T-helper 1 cell treated with Interleukin-12 subunit alpha and Interleukin-12 subunit beta and Interleukin-4 antibody, amounts not matched to agents 30 μg/mL and 1 μg/mL, for 36 hours (primary cell): ENCODE measurements around the gene DDX5.

Experiments
- H3K27ac Mint-ChIP-seq: one replicate; pipeline ENCODE4 v1.8.0; 2021; ENCODE audit warnings: mild to moderate bottlenecking, mixed read lengths
- H3K27me3 Mint-ChIP-seq: one replicate; pipeline ENCODE4 v1.8.0; 2021; ENCODE audit warnings: low read depth, mixed read lengths
- H3K36me3 Mint-ChIP-seq: one replicate; pipeline ENCODE4 v1.8.0; 2021; ENCODE audit warnings: low read depth, mixed read lengths
- H3K4me1 Mint-ChIP-seq: one replicate; pipeline ENCODE4 v1.8.0; 2021; ENCODE audit warnings: low read depth, mixed read lengths
- H3K4me3 Mint-ChIP-seq: one replicate; pipeline ENCODE4 v1.8.0; 2021; ENCODE audit warnings: mild to moderate bottlenecking, moderate library complexity, mixed read lengths
- H3K9me3 Mint-ChIP-seq: one replicate; pipeline ENCODE4 v1.8.0; 2021; ENCODE audit warnings: mixed read lengths

DDX5 gene

GRCh38 chr17:64531955-64532371, 25.9 kb upstream of the DDX5 start:
- Mint-ChIP-seq H3K9me3 (no peaks in the 10 kb centered on the region), H3K27ac (no peak overlapping the region), H3K4me1 (peaks cover 2% of the 10 kb centered on the region), H3K36me3 (peaks cover 40% of the 10 kb centered on the region), H3K27me3 (no peaks in the 10 kb centered on the region), H3K4me3 (no peak overlapping the region)

- Mint-ChIP-seq H3K9me3 (no peaks in the 10 kb centered on the region), H3K27me3 (no peaks in the 10 kb centered on the region), H3K4me1 (peaks cover 2% of the 10 kb centered on the region), H3K36me3 (peaks cover 43% of the 10 kb centered on the region), H3K4me3 (no peak overlapping the region), H3K27ac (no peak overlapping the region)
Observed at GRCh38 chr17:64529221-64529620, 23.1 kb upstream of the DDX5 start.

- H3K4me3 Mint-ChIP-seq, result no peak overlapping the region
- H3K27me3 Mint-ChIP-seq, result no peaks in the 10 kb centered on the region
- no peak overlapping the region for H3K27ac Mint-ChIP-seq
- H3K9me3 Mint-ChIP-seq, result no peaks in the 10 kb centered on the region
- no peaks in the 10 kb centered on the region for H3K4me1 Mint-ChIP-seq
- H3K36me3 Mint-ChIP-seq, result peaks cover 48% of the 10 kb centered on the region
Observed at GRCh38 chr17:64527914-64528313, 21.8 kb upstream of the DDX5 start.

GRCh38 chr17:64520359-64520758, 14.3 kb upstream of the DDX5 start:
- no peaks in the 10 kb centered on the region for H3K27me3 Mint-ChIP-seq
- no peak overlapping the region for H3K27ac Mint-ChIP-seq
- H3K36me3 Mint-ChIP-seq, result peaks cover 39% of the 10 kb centered on the region
- H3K4me1 Mint-ChIP-seq, result peaks cover 2% of the 10 kb centered on the region
- H3K4me3 Mint-ChIP-seq, result no peak overlapping the region
- H3K9me3 Mint-ChIP-seq, result no peaks in the 10 kb centered on the region

GRCh38 chr17:64519601-64520000, 13.5 kb upstream of the DDX5 start:
- Mint-ChIP-seq H3K36me3 (peaks cover 42% of the 10 kb centered on the region), H3K27me3 (no peaks in the 10 kb centered on the region), H3K9me3 (no peaks in the 10 kb centered on the region), H3K27ac (no peak overlapping the region), H3K4me1 (peaks cover 4% of the 10 kb centered on the region), H3K4me3 (no peak overlapping the region)

- Mint-ChIP-seq H3K4me1 (peaks cover 12% of the 10 kb centered on the region), H3K27me3 (no peaks in the 10 kb centered on the region), H3K27ac (no peak overlapping the region), H3K9me3 (no peaks in the 10 kb centered on the region), H3K36me3 (peaks cover 48% of the 10 kb centered on the region), H3K4me3 (no peak overlapping the region)
Observed at GRCh38 chr17:64515829-64516228, 9.7 kb upstream of the DDX5 start.

- Mint-ChIP-seq H3K9me3 (no peaks in the 10 kb centered on the region), H3K4me1 (peaks cover 12% of the 10 kb centered on the region), H3K36me3 (peaks cover 50% of the 10 kb centered on the region), H3K27me3 (no peaks in the 10 kb centered on the region), H3K27ac (no peak overlapping the region), H3K4me3 (no peak overlapping the region)
Observed at GRCh38 chr17:64515419-64515818, 9.3 kb upstream of the DDX5 start.

GRCh38 chr17:64509179-64509578, 3.1 kb upstream of the DDX5 start:
- H3K36me3 Mint-ChIP-seq, result peaks cover 39% of the 10 kb centered on the region
- H3K4me3 Mint-ChIP-seq, result no peak overlapping the region
- no peak overlapping the region for H3K27ac Mint-ChIP-seq
- H3K27me3 Mint-ChIP-seq, result no peaks in the 10 kb centered on the region
- peaks cover 33% of the 10 kb centered on the region for H3K4me1 Mint-ChIP-seq
- no peaks in the 10 kb centered on the region for H3K9me3 Mint-ChIP-seq

- no peaks in the 10 kb centered on the region for H3K9me3 Mint-ChIP-seq
- H3K36me3 Mint-ChIP-seq, result peaks cover 41% of the 10 kb centered on the region
- H3K27me3 Mint-ChIP-seq, result no peaks in the 10 kb centered on the region
- peak overlapping the region; percentile 65 for H3K4me3 Mint-ChIP-seq
- H3K27ac Mint-ChIP-seq, result no peak overlapping the region
- peaks cover 38% of the 10 kb centered on the region for H3K4me1 Mint-ChIP-seq
Observed at GRCh38 chr17:64508683-64509082, 2.6 kb upstream of the DDX5 start.

- peak overlapping the region; percentile 100 for H3K27ac Mint-ChIP-seq
- no peaks in the 10 kb centered on the region for H3K9me3 Mint-ChIP-seq
- H3K4me3 Mint-ChIP-seq, result peak overlapping the region; percentile 99
- no peaks in the 10 kb centered on the region for H3K27me3 Mint-ChIP-seq
- H3K36me3 Mint-ChIP-seq, result peaks cover 51% of the 10 kb centered on the region
- peaks cover 39% of the 10 kb centered on the region for H3K4me1 Mint-ChIP-seq
Observed at GRCh38 chr17:64507413-64507782, 1.3 kb upstream of the DDX5 start.

- peak within 1 kb of the TSS; percentile 100 for H3K27ac Mint-ChIP-seq
- H3K36me3 Mint-ChIP-seq, result peaks cover 53% of the 10 kb centered on the region
- no peaks in the 10 kb centered on the region for H3K9me3 Mint-ChIP-seq
- peaks cover 43% of the 10 kb centered on the region for H3K4me1 Mint-ChIP-seq
- peak within 1 kb of the TSS; percentile 99 for H3K4me3 Mint-ChIP-seq
- no peaks in the 10 kb centered on the region for H3K27me3 Mint-ChIP-seq
Observed at GRCh38 chr17:64506576-64507412, 705 bp upstream of the DDX5 start, which contains the start of gene CEP95. Gene CEP95, plus strand, starts transcription at chr17:64506977. Its CDS starts 121 bp downstream, at chr17:64507098.

GRCh38 chr17:64505340-64506200, 519 bp downstream of the DDX5 start:
- H3K27ac Mint-ChIP-seq, result peak overlapping the region; percentile 100
- H3K27me3 Mint-ChIP-seq, result no peaks in the 10 kb centered on the region
- H3K36me3 Mint-ChIP-seq, result peaks cover 55% of the 10 kb centered on the region
- peaks cover 53% of the 10 kb centered on the region for H3K4me1 Mint-ChIP-seq
- H3K9me3 Mint-ChIP-seq, result no peaks in the 10 kb centered on the region
- peak overlapping the region; percentile 99 for H3K4me3 Mint-ChIP-seq

- Mint-ChIP-seq H3K36me3 (peaks cover 61% of the 10 kb centered on the region), H3K4me3 (peak overlapping the region; percentile 99), H3K4me1 (peaks cover 59% of the 10 kb centered on the region), H3K9me3 (no peaks in the 10 kb centered on the region), H3K27ac (peak overlapping the region; percentile 100), H3K27me3 (no peaks in the 10 kb centered on the region)
Observed at GRCh38 chr17:64504769-64505339, 1.2 kb downstream of the DDX5 start.
